SHP77 treated with DMSO at 0.1 percent for 48 hours (cell line): ENCODE measurements around the gene FRMPD4.

ENCODE experiments used
- DNase-seq: peaks from one replicate; lab custom pipeline; 2025; lab: John Stamatoyannopoulos, UW

The FRMPD4 gene

DNA sequence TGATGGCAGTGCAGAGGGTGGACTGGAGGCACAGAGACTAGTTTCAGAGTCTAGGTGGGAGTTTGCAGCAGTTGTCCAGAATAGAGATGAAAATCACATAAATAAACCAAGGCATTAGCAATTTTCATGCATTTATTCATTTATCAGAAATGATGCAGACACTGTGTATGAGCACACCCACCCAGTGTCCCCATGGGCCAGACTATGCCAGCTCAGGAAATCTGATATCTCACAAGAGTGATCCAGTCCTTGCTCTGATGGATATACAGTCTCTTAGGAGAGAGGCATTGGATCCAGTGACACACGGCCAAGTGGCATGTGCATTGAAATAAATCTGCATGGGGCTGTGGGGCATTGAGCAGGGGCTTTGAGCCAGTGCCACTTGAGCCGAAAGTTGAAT is 228.2 kb downstream of the FRMPD4 start:
- no peak for DNase-seq

DNA sequence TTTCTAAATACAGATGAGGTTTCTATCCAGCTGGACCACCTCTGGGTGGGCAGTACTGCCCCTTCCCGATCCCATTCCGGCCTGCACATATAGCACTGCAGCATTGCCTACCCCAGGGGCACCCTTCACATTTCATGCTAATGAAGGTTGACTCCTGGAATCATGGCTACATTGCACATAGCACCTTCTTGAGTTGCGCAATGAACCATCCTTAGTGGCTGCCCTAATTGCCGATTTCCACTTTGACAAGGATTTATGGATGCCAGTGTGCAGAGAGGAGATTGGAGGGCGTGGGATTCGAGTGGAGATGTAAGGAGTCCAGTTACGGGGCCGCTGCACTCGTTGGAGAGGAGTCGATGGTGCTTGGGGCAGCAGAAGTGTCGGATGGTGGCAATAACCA is 229.0 kb downstream of the FRMPD4 start:
- no peak for DNase-seq

DNA sequence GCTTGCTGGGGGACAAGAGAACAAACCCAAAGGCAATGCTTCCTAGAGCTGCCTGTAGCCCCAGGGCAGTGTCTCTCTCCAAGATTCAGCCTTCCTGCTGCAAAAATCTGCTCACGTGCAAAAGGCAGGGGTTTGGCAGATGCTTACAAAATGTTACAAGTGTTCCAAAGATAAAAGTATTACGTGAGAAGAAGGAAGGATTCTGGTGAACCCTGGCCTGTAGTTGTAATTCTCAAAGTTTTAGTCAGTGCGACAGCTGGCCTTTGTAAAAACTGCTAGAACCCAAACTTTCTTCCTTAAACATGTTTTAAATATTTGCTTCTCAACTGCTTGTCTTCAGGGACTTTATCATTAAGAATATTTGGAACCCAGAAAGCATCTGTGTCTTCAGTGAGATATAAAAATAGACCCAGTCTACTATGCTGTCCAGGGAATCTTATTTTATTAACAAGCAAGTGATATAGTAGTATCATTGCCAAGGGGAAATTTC is 232.3 kb downstream of the FRMPD4 start:
- DNase-seq: no peak

DNA sequence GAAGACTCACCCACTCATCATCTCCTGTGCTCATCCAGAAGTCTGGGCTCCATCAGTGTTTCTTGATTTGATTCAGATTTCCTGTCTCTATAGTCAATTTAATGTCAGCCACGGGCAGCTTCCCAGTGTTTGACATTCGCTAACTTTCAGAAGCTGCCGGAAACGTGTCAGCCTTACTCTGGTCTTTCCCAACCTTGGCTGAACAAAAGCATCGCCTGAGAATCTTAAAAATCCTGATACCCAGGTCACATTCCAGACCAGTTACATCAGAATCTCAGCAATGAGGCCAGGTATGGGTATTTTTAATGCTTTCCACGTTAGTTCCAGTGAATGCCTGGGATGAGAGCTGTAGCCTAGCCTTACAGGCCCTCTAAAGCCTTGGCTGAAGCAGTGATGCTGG is 233.8 kb downstream of the FRMPD4 start:
- no peak for DNase-seq

DNA sequence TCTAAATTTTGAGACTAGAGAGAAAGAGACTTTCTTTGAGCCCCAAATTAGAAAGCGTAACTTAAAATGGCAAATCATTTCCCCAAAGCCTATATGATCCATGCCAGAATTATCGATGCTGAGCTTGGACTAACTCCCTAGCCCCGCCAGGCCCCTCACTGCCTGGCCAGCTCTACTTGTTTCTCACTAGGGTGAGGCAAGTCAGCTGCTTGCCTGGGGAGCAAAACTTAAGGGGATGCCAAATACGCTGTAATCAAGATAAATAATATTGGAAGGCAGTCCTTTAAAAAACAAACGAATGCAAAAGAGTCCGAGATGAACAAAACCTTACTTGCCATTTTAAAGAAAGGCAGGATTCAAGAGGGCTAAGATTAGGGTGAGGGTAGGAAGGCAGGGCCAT is 236.0 kb downstream of the FRMPD4 start:
- no peak for DNase-seq

DNA sequence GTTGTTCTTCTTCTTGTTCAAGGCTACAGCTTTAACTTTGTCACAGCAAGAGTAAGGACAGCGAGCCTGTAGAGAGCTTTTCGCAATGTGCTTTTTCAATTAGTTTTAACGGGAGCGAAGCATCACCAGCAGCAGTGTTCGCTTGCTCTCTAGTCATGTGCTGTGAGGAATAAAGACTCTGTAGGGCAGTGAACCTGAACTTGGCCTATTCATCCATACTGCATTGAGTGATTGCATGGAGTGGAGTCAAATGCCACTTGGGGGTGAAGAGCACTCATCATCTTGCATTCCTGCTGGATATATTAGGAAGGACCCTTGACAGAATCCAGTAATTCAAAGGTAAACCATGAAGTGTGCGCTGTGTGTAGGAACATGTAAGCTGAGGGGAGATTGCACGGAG is 240.0 kb downstream of the FRMPD4 start:
- DNase-seq: no peak

DNA sequence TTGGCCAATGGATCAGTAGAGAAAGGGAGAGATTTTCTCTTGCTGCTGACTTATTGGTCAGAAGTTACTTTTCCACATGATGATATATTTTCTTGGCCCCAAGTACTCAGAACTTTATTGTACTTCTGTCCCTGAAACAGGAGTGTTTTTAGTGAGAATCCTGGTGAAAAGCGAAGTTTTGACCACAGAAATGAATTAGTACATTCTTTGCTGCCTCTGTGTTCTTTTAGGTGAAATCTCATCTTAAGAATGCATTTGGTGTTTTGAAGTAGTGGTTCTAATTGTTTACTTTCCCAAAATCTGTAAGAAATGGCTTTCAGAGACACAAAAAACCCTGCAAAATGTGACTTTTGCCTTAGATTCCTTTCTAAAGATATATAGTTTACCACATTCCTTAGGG is 240.4 kb downstream of the FRMPD4 start:
- no peak for DNase-seq

DNA sequence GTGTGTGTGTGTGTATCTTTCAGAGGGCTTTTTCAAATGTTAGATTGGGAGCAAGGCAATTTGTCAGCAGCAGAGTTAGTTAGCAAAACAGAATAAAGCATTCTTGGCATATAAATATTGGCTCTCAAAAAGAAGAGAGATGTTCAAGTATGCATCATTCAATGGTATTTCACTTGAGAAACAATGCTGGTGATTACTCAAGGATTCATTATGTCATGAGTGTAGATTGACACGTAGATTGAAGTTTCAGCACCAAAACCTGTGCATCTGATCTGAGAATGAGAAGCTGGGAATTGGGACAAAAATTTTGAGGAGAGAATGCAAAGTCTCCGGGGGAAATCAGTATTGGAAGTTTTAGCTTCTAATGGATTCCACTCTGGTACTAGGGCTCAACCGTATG is 241.4 kb downstream of the FRMPD4 start:
- DNase-seq: no peak

DNA sequence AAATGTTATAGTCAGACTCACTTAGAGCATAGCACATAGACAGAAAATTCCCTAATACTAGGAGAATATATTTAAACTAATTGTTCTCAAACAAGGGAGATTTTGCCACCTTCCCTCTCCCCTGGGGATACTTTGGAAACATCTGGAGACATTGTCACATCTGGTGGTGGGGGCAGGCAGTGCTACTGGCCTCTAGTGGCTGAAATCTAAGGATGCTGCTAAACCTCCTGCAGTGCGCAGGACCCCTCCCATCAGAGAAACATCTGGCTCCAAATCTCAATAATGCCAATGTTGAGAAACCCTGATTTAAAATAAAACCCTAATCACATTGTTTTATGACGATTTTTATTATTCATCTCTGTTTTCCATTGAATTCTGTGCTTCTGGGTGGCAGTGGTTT is 244.9 kb downstream of the FRMPD4 start:
- no peak for DNase-seq

DNA sequence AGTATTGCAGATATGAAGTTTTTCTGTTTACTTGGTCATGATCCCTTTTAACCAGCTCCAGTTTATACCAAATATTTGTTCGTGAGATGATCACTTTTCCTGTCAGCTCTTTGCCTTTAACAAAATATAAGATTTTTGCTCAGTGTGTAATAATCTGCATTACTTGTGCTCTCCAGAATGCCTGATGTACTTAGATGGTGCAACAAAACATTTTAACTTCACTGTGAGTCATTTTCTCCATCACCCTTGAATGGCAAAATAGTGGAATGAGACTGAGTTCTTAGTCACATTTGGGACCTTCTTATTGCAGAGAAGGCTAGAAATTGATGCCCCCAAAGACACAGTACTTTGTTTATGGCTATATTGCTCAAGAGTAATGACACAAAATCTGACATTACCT is 252.0 kb downstream of the FRMPD4 start:
- DNase-seq: no peak

DNA sequence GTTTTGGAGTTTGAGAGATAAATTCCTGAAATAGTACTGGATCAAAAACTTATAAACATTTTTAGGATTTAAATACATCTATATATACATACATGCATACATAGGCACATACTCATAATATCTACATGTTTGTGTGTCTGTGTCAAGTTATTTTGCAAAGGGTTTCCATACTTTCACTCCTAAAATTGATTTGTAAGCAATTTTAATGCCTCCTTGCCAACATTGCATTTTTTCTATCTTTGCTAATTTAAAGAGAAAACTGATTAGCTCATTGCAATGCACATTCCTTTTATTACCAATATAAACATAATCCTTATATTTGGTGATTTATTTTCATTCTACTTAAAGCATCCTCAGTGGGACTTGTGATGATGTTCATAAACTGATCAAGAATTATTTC is 258.3 kb downstream of the FRMPD4 start:
- DNase-seq: no peak

DNA sequence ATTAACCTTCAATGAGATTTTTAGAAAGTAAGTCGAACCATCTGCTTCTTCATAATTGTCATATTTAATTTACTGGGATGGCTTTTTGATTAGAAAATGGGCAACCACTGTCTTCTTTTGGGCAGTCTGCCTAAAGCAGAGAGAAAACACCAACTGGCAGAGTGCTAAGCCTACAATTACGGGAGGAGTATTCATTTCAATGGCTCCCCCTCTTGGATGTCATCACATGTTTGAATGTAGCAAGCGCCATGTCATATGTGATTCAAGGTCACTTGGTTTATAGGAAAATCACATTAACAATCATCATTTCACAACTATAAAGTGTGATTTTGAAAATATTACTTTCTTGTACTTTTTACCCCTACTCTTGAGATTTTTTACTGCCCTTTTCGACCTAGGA is 261.9 kb downstream of the FRMPD4 start:
- no peak for DNase-seq

DNA sequence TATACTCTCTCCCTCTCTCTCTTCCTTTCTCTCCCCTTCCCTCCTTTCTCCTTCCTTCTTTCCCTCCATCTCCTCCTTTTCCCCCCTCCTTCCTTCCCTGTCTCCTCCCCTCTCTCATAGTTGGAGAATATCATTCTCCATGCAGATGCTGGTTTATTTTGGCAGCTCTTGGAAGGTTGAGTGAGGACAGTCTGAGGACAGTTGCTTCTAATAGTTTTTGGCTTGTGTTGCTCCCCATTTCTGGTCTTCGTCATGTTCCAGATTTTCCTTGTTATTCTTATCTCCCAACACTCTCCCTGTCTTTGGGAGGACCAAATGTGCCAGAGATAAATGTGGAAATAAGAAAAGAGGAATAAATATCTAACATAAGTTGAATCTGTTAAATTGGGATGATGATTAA is 263.0 kb downstream of the FRMPD4 start:
- no peak for DNase-seq

DNA sequence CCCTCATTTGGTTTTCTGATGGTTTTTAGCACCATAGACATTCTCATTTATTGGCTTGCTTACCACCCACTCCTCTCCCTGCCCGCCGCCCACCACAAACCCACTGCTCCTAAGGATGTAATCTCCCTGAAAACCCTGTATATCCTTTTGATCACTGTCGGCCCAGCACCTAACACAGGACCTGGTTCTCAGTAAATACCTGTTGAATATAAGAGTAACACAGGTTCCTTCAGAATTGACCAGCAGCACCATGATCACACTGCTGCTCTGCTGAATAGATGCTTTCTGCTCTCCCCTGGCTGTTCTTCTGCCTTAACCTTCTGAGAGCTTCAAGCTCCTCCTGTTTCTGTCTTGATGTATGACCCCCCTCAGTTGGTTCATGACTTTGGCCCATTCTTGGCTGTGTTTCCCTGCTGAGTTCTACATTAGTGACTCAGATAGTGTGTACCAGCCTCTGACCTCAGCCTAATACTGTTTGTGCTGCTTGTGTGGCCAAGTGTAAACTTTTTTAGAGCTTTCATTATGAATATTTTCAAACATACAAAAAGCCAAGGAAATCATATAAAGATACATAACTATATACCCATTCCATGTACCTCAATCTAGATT is 265.3 kb downstream of the FRMPD4 start:
- DNase-seq: no peak

DNA sequence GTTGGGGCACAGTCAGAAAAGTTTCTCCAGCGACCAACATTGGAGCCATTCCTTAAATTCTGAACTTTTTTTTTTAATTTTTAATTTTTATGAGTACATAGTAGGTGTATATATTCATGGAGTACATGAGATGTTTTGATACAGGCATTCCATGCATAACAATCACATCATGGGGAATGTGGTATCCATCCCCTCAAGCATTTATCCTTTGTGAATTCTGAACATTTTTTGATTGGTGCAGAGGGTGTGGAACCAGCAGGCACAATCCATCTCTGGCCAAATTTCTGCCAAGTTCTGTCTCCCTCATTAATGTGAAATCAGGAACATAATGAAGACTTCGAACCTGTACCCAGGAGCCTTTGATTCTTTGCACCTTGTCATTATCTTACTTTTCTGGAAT is 267.0 kb downstream of the FRMPD4 start:
- no peak for DNase-seq

DNA sequence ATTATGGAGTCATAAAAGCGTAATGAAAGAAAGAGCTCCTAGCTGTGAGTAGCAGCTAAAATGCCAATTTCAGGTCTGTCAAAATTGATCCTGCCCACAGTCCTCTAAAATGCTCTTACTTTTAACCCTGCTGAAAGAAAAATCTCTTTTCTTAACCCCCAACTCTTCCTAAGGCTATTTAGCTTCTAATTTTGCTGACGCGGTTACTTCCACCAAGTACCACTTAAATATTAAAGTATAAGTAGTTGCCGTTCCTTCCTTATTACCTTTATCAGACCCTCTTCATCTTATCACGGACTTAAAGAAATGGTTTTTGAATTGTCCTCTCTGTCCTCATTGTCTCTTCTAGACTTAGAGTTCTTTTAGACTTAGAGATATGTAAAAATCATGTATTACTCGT is 272.2 kb downstream of the FRMPD4 start:
- no peak for DNase-seq

DNA sequence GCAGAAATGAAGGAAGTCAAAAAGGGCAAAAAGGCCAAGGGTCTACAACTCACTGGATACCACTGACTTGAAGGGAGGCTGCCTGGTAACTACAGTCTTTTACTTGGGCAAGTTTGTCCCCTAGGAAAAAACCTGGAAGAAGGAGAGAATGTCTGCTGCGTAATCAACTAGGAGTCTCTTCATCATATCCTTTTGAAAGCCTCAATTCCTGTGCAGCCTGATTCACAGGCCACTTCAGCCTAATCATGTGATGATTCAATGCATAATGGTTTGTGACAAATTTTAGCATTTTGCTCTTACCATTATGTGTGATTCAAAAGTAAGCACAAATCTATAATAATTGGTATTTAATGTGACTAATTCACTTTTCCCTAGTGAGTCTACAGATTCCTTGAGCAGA is 273.6 kb downstream of the FRMPD4 start:
- DNase-seq: no peak

DNA sequence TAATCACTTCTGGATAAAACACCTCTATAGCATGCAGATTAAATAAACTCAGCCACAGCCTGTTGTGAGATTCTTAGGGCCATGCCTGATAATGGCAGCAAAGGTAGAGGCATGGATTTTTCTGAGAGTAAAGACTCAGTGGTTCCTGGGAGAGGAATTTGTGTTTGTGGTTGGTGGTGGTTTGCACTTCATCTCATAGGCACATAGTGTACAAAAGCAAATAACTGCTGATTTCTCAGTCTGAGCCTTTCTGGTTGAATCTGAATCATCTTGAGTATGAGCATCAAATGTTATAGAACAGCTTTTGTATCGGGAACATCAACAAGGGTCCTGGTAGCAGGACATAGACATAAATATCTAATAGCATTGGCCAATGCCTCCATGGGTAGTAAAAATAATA is 274.3 kb downstream of the FRMPD4 start:
- no peak for DNase-seq

DNA sequence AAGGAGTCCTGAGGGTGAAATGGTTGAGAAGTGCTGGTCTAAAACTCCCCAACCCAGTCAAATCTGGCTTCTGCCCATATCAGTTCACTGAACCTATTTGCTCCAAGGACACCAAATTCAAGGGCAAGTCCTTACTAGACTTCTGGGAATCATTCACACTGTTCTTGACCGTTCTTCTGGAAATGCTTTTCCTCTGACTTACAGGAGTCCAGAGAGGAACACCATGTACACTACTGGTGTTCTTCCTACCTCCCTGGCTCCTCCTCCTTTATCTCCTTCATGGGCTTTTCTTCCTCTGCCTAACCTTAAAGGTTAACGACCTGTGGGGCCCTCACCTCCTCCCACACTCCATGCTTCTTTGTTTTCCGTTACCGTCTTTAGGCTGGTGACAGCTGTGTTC is 281.3 kb downstream of the FRMPD4 start:
- no peak for DNase-seq

DNA sequence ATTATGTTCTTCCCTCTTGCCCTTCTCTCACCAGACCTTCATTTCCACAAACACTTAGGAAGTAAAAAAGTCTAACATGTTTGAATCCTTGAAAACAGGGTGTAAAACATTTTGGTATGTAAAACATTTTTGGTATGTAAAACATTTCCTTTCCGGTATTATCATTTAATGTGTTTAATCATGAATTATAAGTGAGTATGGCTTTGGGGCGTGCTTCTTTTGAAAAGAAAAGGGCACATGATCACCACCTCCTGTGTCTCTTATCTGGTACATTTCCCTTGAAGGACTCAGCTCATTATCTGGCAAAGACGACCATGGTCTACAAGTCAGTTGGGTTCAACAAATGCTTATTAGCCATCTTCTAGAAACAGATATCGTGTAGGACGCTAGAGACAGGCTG is 283.6 kb downstream of the FRMPD4 start:
- no peak for DNase-seq

DNA sequence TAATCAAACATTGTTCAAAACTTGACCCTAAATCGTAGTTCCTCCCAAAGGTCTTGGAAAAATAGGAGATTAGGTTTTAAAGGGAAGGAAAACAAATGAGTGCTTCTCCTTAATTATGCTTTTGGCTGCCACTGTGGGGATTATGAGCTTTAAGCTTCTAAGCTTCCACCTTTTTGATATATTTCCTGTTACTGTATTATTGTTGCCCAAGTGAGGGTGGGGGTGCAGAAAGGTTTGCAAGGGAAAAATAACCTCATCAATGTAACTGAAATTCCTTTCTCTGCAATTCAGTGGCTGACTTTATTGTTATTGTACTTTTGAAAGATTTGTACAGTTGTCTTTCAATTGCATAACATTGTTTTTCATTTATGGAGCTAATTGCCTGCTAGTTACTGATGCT is 285.1 kb downstream of the FRMPD4 start:
- no peak for DNase-seq

DNA sequence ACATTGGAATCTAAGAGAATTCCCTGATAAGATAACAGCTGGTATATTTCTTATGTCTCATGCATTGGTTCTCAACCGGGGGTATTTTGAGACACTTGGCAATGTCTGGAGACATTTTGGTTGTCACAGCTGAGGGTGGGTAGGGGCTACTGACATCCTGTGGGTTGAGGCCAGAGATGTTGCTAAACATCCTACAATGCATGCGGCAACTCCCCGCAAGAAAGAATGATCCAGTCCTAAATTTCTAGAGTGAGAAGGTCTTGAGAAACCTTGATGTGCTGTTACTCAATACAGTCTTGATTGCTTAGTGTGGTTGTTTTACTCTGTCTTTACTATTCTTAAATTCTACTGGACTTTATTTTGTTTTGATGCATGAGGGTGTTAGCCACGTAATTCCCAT is 287.2 kb downstream of the FRMPD4 start:
- no peak for DNase-seq

DNA sequence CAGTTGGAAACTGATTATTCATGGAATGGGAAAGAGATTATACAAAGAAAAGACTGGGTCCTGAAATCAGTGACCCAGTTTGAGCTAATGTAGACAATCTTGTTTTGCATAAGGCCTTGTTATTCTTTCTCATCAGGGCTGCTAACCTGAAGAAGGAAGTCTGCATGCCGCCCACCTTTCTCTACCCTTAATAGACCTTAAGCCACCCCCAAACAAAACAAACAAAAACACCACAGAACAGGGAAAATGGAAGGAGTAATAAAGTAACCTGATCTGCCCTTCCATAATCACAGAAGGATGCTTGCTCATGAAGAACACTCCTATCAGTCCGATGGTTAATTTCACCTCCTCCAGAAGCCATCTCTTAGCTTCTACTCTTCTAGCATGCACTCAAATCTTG is 288.1 kb downstream of the FRMPD4 start:
- DNase-seq: no peak

DNA sequence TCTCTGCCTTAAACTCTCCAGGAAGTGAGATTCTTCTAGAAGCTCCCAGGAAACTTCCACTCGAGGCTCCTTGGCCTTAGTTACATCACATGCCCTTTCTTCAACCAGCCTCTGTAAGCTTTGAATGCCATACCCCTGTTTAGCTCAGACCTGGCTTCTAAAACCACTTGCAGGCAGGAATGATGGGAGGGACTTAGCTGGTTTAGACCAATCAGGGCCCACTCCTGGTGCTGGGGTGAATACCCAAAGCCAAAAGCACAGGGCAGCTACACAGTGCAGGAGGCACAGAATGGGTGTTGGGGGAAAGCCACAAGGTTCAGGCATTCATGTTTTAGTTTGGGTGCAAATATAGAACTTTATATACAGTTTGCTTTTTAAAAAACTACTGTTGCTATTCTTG is 296.2 kb downstream of the FRMPD4 start:
- DNase-seq: no peak

DNA sequence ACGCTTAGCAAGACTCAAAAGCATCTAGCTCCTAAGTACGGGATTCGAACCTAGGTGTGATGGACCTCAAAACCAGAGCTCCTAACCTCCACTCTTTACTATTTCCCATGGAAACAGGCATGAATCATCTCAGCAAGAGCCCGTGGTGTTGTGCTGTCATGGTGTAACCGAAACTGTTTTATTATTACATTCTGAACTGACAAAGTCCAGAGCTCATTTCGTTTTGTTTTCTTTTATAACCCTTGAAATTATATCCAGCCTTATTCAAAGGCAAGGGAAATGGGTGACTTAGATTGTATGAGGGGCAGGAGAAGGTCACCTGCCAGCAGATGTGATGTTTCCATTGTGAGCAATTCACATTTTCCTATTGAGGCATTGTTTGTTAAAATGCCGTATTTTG is 301.1 kb downstream of the FRMPD4 start:
- DNase-seq: no peak
